Naive thymus-derived CD8-positive, alpha-beta T cell (primary cell): ENCODE measurements around the gene CCDC102B. TPM values are rescaled to one million over a fixed set of nuclear protein-coding genes. Genes with fewer than 3 reads are reported as not detected.
"Not testable (repeated sequence)": the region's sequence is repeated elsewhere in the genome, so short reads cannot be mapped to it uniquely, and the experiment has no call there.

ENCODE experiments used
- ATAC-seq, 2 donors: fragments of 150-1000 bp; cut with Tn5 transposase in 1 of 2; sonication (Bioruptor Pico), chemical (Tn5 transposase) in 1 of 2; 1 replicate in 1 of 2; 2 replicates in 1 of 2; pipeline ENCODE4 v1.10.0; 2021; ENCODE audit warnings: mild to moderate bottlenecking in 2 of 2, moderate library complexity in 2 of 2
- POLR2A ChIA-PET: fragments of 350-600 bp; sonication (Branson Sonifier 250); formaldehyde crosslinking; loops from one replicate; lab custom pipeline; 2021; ENCODE audit warnings: antibody characterized with exemption; lab: Charles Lee
- DNase-seq, 10 donors: peaks; one replicate each; pipeline versions ENCODE4 v3.0.0 to v3.0.0-alpha.2; 2020 to 2022
- H3K27ac Mint-ChIP-seq, 10 donors: one replicate each; pipeline ENCODE4 v1.8.0; 2020 to 2022; ENCODE audit warnings: mild to moderate bottlenecking in 10 of 10, mixed read lengths in 10 of 10, moderate library complexity in 4 of 10, inconsistent platforms in 1 of 10
- H3K27me3 Mint-ChIP-seq, 5 donors: one replicate each; pipeline ENCODE4 v1.8.0; 2021 to 2022; ENCODE audit warnings: mixed read lengths in 5 of 5
- H3K36me3 Mint-ChIP-seq, 3 donors: one replicate each; pipeline ENCODE4 v1.8.0; 2020 to 2022; ENCODE audit warnings: mixed read lengths in 3 of 3, mild to moderate bottlenecking in 2 of 3, inconsistent platforms in 1 of 3
- H3K4me1 Mint-ChIP-seq, 4 donors: one replicate each; pipeline ENCODE4 v1.8.0; 2021 to 2022; ENCODE audit warnings: mixed read lengths in 4 of 4
- H3K4me3 Mint-ChIP-seq, 10 donors: one replicate each; pipeline ENCODE4 v1.8.0; 2020 to 2022; ENCODE audit warnings: mild to moderate bottlenecking in 10 of 10, mixed read lengths in 10 of 10, moderate library complexity in 6 of 10, inconsistent platforms in 1 of 10
- H3K9me3 Mint-ChIP-seq, 9 donors: one replicate each; pipeline ENCODE4 v1.8.0; 2020 to 2022; ENCODE audit warnings: mixed read lengths in 9 of 9, mild to moderate bottlenecking in 3 of 9, inconsistent platforms in 1 of 9, moderate library complexity in 1 of 9
- polyA plus RNA-seq, 3 donors: library from polyadenylated mRNA; unstranded; fragments of 300-500 nt; fragmentation: Illumina TruSeq; gene quantifications; one replicate each; pipeline ENCODE4 v1.2.3, GENCODE V29; 2021
- total RNA-seq, 8 experiments: library from RNA in 2 of 8; stranded (reverse) in 2 of 8; gene quantifications; one replicate each; pipeline ENCODE4 v1.2.3 and lab custom pipeline; 2021 to 2026

CCDC102B gene
- total and polyA plus RNA-seq, 5 experiments from 2014 or later: 6.1 to 9.2 (median 8.1) TPM

DNA sequence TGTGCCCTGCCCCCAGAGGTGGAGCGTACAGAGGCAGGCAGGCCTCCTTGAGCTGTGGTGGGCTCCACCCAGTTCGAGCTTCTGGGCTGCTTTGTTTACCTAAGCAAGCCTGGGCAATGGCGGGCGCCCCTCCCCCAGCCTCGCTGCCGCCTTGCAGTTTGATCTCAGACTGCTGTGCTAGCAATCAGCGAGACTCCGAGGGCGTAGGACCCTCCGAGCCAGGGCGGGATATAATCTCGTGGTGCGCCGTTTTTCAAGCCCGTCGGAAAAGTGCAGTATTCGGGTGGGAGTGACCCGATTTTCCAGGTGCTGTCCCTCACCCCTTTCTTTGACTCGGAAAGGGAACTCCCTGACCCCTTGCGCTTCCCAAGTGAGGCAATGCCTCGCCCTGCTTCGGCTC lies 7.6 kb upstream of the CCDC102B start:
- DNase-seq, H3K36me3 Mint-ChIP-seq, H3K4me1 Mint-ChIP-seq, H3K27me3 Mint-ChIP-seq, H3K27ac Mint-ChIP-seq, ATAC-seq, H3K9me3 Mint-ChIP-seq, H3K4me3 Mint-ChIP-seq, POLR2A ChIA-PET: not testable (repeated sequence)

DNA sequence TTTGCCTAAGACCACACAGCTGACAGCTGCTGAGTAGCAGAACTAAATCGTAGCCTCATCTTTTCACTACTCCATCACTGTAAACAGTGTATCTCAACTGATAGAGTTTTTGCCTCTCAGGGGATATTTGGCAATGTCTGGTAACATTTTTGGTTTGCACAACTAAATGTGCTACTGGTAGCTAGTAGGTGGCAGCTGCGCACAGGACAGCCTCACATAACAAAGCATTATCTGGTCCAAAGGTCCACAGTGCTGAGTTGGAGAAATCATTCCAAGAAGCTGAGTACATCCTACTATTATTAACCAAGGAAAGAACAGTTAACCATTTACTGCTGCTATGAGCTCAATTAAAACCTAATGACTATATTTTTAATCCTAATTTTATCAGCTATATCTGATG lies 6.1 kb upstream of the CCDC102B start:
- Mint-ChIP-seq H3K4me3 (no peak overlapping the region), H3K27ac (no peak overlapping the region), H3K36me3 (no peaks in the 10 kb centered on the region), H3K9me3 (peaks cover 0 to 2% (median 0%) of the 10 kb centered on the region in 9 donors), H3K27me3 (no peaks in the 10 kb centered on the region), H3K4me1 (no peaks in the 10 kb centered on the region)
- DNase-seq (no peak), ATAC-seq (no peak)
- POLR2A ChIA-PET: no interaction called here

DNA sequence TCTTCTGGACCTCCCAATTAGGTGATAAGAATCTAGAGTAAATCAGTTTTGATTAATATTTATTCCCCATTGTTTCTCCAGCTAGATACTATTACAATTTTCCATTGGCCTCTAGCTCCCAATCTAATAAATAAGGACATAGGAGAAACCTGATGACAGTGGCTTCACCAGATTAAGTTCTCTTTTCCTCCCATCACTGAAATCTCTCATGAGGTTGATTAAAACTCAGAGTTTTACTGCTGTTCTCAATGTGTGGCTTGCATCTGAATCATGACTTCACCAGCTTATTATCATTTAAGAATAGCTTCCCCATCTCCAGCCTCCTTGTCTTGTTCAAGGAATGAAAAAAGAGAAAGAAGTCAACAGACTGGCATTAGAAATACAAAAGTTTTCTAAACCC lies 3.9 kb upstream of the CCDC102B start:
- no peak overlapping the region for H3K4me3 Mint-ChIP-seq
- H3K9me3 Mint-ChIP-seq: peaks cover 0 to 2% (median 0%) of the 10 kb centered on the region in 9 donors
- H3K4me1 Mint-ChIP-seq: no peaks in the 10 kb centered on the region
- H3K36me3 Mint-ChIP-seq: no peaks in the 10 kb centered on the region
- H3K27ac Mint-ChIP-seq: no peak overlapping the region
- DNase-seq (no peak), ATAC-seq (no peak)
- POLR2A ChIA-PET: no interaction called here
- H3K27me3 Mint-ChIP-seq: no peaks in the 10 kb centered on the region

DNA sequence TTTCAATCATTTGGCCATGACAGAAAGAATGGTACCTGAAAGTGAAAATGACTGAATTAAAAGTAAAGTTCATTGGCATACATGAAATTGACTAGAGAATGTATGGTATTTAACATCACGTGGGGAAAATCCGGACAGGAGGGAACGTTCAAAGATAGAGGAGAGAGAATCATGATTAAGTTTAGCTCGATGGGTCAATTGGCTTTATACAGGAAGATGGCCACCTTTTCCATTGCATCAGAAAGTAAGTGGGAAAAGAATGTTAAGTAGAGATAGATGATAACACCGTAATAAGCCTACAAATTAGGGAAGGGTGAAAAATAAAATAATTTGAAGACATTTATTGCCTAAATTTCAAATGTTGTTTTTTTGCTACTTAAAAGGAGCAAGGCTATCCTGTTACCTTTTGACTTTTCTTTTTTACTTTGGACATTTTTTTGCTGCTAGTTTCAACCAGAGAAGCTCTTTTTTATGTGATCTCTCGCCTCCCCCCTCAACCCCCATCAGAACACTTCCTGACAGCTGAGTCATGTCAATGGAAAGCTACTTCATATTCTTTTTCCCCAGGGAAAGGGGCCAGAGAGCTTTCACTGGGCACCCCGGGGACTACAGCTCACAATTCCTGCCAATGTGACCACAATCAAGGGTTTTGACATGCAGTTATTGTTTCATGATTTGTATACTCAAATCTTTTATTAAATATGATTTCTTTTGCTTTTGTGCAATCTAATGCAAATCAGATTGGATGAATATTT lies 767 bp upstream of the CCDC102B start:
- POLR2A ChIA-PET: no interaction called here

DNA sequence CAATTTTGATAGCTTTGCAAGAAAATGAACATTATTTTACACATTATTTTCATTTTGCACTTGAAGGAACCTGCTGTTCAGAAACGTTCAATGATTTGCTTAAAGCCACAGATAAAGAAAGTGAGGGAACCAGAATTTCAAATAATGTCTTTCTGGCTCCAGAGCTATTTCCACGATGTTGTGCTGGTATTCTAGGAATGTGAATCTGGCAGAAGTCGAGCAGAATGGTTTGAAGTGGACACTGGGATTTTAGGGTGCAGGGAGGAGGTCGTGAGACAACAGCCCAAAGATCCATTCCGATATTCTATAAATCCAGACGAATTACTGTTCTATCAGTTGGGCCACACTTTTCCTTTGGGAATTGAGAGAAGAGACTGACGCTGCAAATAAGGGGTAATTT lies 2.2 kb downstream of the CCDC102B start:
- Mint-ChIP-seq H3K27me3 (no peaks in the 10 kb centered on the region), H3K4me3 (no peak overlapping the region), H3K27ac (no peak overlapping the region), H3K36me3 (peaks cover 0 to 3% (median 0%) of the 10 kb centered on the region in 3 donors), H3K9me3 (no peaks in the 10 kb centered on the region), H3K4me1 (no peaks in the 10 kb centered on the region)
- POLR2A ChIA-PET: no interaction called here
- no peak for ATAC-seq
- no peak for DNase-seq

More for the DNA sequence above, 767 bp upstream of the CCDC102B start:
- DNase-seq (no peak), ATAC-seq (no peak)
- Mint-ChIP-seq H3K36me3 (peaks cover 0 to 3% (median 0%) of the 10 kb centered on the region in 3 donors), H3K4me3 (no peak overlapping the region), H3K9me3 (no peaks in the 10 kb centered on the region), H3K27ac (no peak overlapping the region), H3K4me1 (no peaks in the 10 kb centered on the region), H3K27me3 (no peaks in the 10 kb centered on the region)

DNA sequence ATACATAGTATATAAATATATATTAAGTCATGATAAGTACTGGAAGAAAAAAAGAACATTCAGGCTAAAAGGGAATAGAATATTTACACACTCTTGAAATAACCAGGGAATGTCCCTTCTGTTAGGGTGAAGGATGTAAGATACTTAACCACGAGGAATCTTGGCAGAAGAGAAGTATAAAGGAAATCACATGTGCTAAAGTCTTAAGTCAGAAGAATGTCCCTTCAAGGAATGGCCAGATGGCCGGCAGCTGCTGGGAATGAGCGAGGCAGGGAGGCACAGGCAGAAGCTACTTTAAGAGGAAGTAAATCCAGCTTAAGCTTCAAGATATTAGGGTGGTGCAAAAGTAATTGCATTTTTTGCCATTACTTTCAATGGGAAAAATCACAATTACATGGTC lies 5.5 kb downstream of the CCDC102B start:
- POLR2A ChIA-PET: no interaction called here
- H3K9me3 Mint-ChIP-seq: no peaks in the 10 kb centered on the region
- H3K4me1 Mint-ChIP-seq: no peaks in the 10 kb centered on the region
- no peak overlapping the region for H3K4me3 Mint-ChIP-seq
- H3K36me3 Mint-ChIP-seq: peaks cover 0 to 3% (median 0%) of the 10 kb centered on the region in 3 donors
- no peaks in the 10 kb centered on the region for H3K27me3 Mint-ChIP-seq
- ATAC-seq (no peak), DNase-seq (no peak)
- H3K27ac Mint-ChIP-seq: no peak overlapping the region

DNA sequence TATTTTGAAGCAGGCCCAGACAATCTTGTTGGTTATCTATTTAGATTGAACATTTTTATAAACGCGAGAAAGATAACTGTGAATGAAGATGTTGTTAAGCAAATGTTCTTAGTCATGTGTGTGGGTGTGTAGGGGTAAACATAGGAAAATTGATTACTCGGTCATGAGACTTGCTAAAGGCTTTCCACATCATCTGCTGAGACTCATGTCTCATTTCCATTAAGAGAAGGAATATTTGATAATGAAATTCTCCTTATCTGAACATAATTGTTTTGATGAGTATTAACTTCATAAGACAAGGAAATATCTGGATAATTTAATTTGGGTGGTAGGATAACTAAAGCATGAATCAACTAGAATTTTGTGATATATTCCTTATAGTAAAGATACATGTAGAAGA lies 19.7 kb downstream of the CCDC102B start:
- H3K4me3 Mint-ChIP-seq: no peak overlapping the region
- no peaks in the 10 kb centered on the region for H3K9me3 Mint-ChIP-seq
- H3K36me3 Mint-ChIP-seq: no peaks in the 10 kb centered on the region
- H3K27me3 Mint-ChIP-seq: peaks cover 0 to 2% (median 0%) of the 10 kb centered on the region in 5 donors
- ATAC-seq (no peak), DNase-seq (no peak)
- POLR2A ChIA-PET: no interaction called here
- H3K4me1 Mint-ChIP-seq: no peaks in the 10 kb centered on the region
- H3K27ac Mint-ChIP-seq: no peak overlapping the region

DNA sequence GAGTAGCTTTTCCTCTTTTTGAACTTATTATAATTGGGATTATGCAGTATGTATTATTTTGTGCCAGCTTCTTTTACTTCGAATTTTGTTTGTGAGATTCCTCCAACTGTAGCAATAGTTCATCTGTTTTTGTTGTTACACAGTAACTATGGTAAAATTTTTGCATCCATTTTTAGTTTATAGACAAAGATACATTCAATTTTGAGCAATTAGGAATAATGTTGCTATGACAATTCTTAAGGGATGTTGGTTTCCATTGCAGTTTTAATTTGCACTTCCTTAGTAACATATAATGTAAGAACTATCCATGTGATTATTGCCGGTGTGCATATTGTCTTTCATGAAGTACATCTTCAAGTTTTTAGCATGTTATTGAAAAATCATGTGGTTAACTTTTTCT lies 20.7 kb downstream of the CCDC102B start:
- POLR2A ChIA-PET: no interaction called here
- no peak overlapping the region for H3K27ac Mint-ChIP-seq
- no peaks in the 10 kb centered on the region for H3K36me3 Mint-ChIP-seq

DNA sequence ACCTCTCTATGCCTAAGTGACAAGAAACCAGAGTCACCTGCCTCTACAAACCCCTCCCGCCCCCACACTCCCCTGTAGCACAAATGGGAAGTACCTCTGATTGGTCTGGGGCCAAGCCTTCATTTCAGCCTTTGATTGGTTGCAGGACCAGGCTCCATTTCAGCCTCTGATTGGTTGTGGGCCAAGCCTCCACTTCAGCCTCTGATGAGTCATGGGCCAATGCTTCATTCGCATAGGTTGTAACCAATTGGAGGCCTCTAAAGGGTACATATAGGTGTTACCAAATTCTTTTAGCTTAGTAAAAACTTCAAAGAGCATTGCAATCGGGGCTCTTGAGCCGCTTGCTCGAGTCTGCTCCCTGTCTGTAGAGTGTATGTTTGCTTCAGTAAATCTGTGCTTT lies 25.0 kb downstream of the CCDC102B start:
- Mint-ChIP-seq H3K9me3 (no peaks in the 10 kb centered on the region), H3K4me1 (peaks cover 0 to 2% (median 0%) of the 10 kb centered on the region in 4 donors), H3K36me3 (peaks cover 0 to 2% (median 0%) of the 10 kb centered on the region in 3 donors), H3K27ac (no peak overlapping the region), H3K4me3 (no peak overlapping the region), H3K27me3 (peaks cover 0 to 2% (median 0%) of the 10 kb centered on the region in 5 donors)
- no peak for DNase-seq
- POLR2A ChIA-PET: no interaction called here
- no peak for ATAC-seq

More for the DNA sequence above, 20.7 kb downstream of the CCDC102B start:
- H3K4me3 Mint-ChIP-seq: no peak overlapping the region
- ATAC-seq (no peak), DNase-seq (no peak)
- no peaks in the 10 kb centered on the region for H3K9me3 Mint-ChIP-seq
- peaks cover 0 to 2% (median 0%) of the 10 kb centered on the region in 4 donors for H3K4me1 Mint-ChIP-seq
- no peaks in the 10 kb centered on the region for H3K27me3 Mint-ChIP-seq

DNA sequence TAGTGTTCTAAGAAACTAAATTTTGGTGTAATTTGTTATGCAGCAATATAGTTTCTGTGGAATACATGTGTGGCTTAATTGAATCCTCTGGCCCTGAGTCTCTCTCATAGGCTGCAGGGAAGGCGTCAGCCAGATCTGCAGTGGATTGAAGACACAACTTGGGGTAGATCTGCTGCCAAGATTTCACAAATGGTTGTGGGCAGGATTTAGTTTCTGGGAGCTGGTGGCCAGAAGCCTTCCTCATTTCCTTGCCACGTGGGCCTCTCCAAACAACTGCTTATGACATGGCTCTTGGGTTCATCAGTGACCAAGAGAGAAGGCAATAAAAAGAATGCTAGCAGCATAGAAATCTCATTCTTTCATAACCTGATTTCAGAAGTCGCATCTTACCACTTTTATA lies 28.2 kb downstream of the CCDC102B start:
- Mint-ChIP-seq H3K27ac (no peak overlapping the region), H3K27me3 (peaks cover 0 to 2% (median 0%) of the 10 kb centered on the region in 5 donors), H3K36me3 (peaks cover 0 to 2% (median 0%) of the 10 kb centered on the region in 3 donors), H3K9me3 (no peaks in the 10 kb centered on the region), H3K4me1 (peaks cover 0 to 2% (median 0%) of the 10 kb centered on the region in 4 donors), H3K4me3 (no peak overlapping the region)
- POLR2A ChIA-PET: no interaction called here
- DNase-seq (no peak), ATAC-seq (no peak)

DNA sequence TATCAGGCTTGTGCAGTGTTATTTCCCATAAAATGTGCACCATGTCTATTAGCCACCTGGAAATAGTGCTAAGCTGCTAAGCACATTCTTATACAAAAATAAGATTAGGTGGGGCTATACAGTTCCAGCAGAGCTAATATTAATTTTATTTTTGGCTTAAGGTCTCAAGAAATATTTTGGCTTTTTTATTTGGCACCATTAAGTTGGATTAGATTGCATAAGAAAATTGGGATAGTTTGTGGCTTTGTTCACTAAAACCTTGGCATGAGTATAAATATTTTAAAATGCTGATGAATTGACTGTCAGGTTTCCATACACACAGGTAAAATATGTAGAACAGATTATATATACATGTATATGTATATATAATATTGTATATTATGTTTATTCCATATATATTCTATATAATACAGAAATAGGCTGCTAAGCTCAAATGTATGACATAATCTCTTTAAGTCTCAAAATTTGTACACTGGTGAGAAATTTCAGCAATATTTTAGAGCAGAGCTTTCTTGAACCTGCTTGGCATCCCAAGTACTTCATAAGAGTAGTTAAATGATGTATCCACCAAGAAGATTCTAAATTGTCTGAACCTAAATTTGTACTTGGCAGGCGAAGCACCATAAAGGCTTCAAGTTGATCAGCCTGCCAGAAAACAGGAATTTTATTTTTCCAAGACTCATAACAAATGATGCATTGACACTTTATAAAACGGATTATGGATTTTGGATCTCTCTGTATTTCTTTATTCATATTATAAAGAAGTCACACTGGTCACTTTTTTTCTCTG lies 32.6 kb downstream of the CCDC102B start:
- Mint-ChIP-seq H3K36me3 (peaks cover 0 to 2% (median 0%) of the 10 kb centered on the region in 3 donors), H3K9me3 (no peaks in the 10 kb centered on the region), H3K27ac (no peak overlapping the region), H3K27me3 (no peaks in the 10 kb centered on the region), H3K4me1 (no peaks in the 10 kb centered on the region), H3K4me3 (no peak overlapping the region)
- POLR2A ChIA-PET: no interaction called here
- no peak for DNase-seq
- no peak for ATAC-seq

DNA sequence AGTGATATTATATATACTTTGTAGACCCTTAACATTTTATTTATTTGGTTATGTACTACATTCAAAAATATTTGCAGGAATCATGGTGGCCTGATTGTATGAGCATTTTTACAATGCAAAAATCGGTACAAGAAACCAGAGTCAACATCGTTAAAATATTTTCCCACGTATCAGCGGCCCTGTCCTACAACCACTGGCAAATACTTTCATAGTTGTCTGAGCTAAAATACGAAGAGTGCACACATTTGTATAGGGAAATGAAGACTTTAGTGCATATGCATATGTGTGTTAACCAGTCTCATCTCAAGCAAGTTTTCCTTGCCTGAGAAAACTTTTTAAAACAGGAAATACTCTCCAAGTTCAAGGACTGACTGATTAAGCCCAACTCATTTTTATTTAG lies 35.9 kb downstream of the CCDC102B start:
- DNase-seq (no peak), ATAC-seq (no peak)
- POLR2A ChIA-PET: no interaction called here
- no peak overlapping the region for H3K27ac Mint-ChIP-seq
- H3K4me1 Mint-ChIP-seq: peaks cover 0 to 3% (median 0%) of the 10 kb centered on the region in 4 donors
- no peaks in the 10 kb centered on the region for H3K9me3 Mint-ChIP-seq
- H3K27me3 Mint-ChIP-seq: no peaks in the 10 kb centered on the region
- H3K36me3 Mint-ChIP-seq: no peaks in the 10 kb centered on the region
- no peak overlapping the region for H3K4me3 Mint-ChIP-seq

DNA sequence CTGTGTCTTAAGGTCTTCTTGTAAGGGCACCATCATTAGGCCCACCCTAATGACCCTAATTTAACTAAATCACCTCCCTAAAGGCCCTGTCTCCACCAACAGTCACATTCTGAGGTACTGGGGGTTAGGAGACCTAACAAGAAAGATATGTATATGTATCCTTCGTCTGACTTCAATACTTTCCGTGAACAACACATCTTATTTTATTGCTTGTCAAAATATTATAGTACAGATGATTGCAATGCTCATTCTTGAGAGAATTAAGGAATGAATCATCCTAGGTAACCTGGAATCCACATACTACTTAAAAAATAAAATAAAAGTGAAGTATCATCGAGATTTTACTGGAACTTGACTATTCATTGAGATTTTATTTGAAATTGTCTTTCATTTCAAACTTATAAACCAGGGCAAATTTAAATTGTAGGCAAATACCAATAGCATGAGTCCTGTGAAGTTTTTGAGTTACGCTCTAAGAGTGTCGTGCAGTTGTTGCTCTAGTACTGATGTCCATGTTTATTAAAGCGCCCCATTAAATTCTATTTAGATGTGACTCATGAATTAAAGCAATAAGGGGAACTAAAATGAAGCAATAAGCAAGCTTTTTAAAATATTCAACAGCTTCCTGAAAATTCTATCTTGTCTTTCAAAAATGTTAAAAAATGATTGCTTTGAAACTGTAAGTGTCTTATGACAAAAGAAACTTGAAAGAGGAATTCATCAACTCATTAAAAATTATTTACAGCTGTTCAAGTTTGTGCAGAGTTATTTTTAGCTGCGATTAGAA lies 40.0 kb downstream of the CCDC102B start:
- no peak overlapping the region for H3K4me3 Mint-ChIP-seq
- peaks cover 0 to 1% (median 0%) of the 10 kb centered on the region in 3 donors for H3K36me3 Mint-ChIP-seq
- H3K27ac Mint-ChIP-seq: no peak overlapping the region
- no peak for DNase-seq
- no peak for ATAC-seq
- POLR2A ChIA-PET: no interaction called here
- no peaks in the 10 kb centered on the region for H3K9me3 Mint-ChIP-seq
- peaks cover 0 to 3% (median 0%) of the 10 kb centered on the region in 4 donors for H3K4me1 Mint-ChIP-seq
- H3K27me3 Mint-ChIP-seq: no peaks in the 10 kb centered on the region
